Endothelial cell of umbilical vein (primary cell): Measurements from ENCODE around the gene ST6GAL2.

Source experiments
- CTCF ChIP-seq, 2 donors: IDR thresholded peaks; 1 replicate in 1 of 2; 2 replicates in 1 of 2; pipeline ENCODE4 v1.5.1; 2011; ENCODE audit warnings: low read length in 2 of 2, mild to moderate bottlenecking in 2 of 2, moderate library complexity in 2 of 2, control low read depth in 1 of 2, inconsistent platforms in 1 of 2, low read depth in 1 of 2; ENCODE audit not compliant: insufficient read depth in 1 of 2; ENCODE audit errors: extremely low read depth in 1 of 2
- TF ChIP-seq, protein P1 (sequence below): IDR thresholded peaks from 2 replicates; pipeline ENCODE4 v1.6.1; 2011; ENCODE audit not compliant: insufficient read depth, insufficient read length

DNA sequence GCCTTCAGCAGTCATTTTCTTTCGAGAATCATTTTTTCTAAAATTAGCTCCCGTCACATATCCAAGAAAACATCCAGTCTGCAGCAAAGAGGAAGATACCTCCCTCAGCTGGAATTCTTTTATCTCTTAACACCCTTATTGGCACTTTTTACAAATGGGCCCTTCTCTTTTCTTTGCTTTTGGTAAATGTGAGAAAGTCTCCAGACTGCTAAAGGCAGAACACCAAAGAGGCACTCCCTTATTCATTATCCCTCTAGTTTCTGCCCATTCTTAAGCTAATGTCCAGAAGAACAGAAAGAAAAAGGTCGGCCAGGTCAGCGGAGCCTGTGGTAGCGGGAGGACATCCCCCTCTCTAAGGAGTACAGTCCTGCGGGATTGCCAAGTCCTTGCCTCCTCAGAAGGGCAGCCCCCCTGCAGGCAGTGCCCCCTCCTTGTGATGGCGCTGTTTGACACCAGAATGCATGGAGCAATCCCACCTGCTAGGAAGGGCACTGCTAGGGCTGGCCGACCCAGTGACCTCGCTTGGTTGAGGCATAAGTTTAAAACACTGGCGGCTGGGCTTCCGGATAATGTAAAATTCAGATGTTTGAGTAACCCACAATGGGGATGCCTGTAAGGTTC is 34.0 kb downstream of the ST6GAL2 start:
- no peak for TF ChIP-seq CTCF (IDR thresholded peaks at IDR 0.05; ENCODE audit: extremely low read depth in 1 of 2, insufficient read depth in 1 of 2, low read depth in 1 of 2, low read length in 2 of 2)
- TF ChIP-seq, protein P1, sequence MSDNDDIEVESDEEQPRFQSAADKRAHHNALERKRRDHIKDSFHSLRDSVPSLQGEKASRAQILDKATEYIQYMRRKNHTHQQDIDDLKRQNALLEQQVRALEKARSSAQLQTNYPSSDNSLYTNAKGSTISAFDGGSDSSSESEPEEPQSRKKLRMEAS, result no peak
